Measurements from ENCODE around the gene RASA4B. TPM values are rescaled to one million over a fixed set of nuclear protein-coding genes. Genes with fewer than 3 reads are reported as not detected.

Gene RASA4B
- total RNA-seq, 8 experiments from 2014 or later, result 1.6 to 12.4 (median 5.5) TPM

Other genes with a start within 250 kb of the RASA4B start
- gene SH2B2, start 230.9 kb downstream of the RASA4B start, total RNA-seq, result 1 to 10 TPM; 1.0 to 8.1 (median 4.0) TPM
- gene SPDYE6, start 161.3 kb downstream of the RASA4B start, total RNA-seq, result 1 to 10 TPM in 2 of 8 experiments, under 1 TPM in 6; 0.11 to 10.0 (median 0.40) TPM
- 10 to 100 TPM; 15.2 to 39.6 (median 31.1) TPM for gene PRKRIP1, start 121.4 kb downstream of the RASA4B start, total RNA-seq
- 10 to 100 TPM in 6 of 8 experiments, 1 to 10 TPM in 2; 5.4 to 45.0 (median 21.4) TPM for gene ORAI2, start 84.2 kb downstream of the RASA4B start, total RNA-seq
- 10 to 100 TPM in 6 of 8 experiments, 1 to 10 TPM in 2; 6.9 to 16.7 (median 10.7) TPM for gene ALKBH4, start 52.9 kb downstream of the RASA4B start, total RNA-seq
- 10 to 100 TPM in 7 of 8 experiments, 1 to 10 TPM in 1; 9.1 to 23.5 (median 17.9) TPM for gene LRWD1, start 52.8 kb downstream of the RASA4B start, total RNA-seq
- gene POLR2J, start 38.9 kb downstream of the RASA4B start, total RNA-seq, result 10 to 100 TPM; 37.3 to 78.3 (median 53.6) TPM
- 10 to 100 TPM in 2 of 8 experiments, under 1 TPM in 3, not detected in 3; 0.23 to 26.2 (median 0.43) TPM for gene UPK3BL2, start 25.9 kb upstream of the RASA4B start, total RNA-seq
- 1 to 10 TPM in 2 of 8 experiments, under 1 TPM in 2, not detected in 4; 0.11 to 7.2 (median 2.9) TPM for gene SPDYE2, start 33.4 kb upstream of the RASA4B start, total RNA-seq
- 100 to 1,000 TPM in 1 of 8 experiments, 10 to 100 TPM in 5, 1 to 10 TPM in 2; 6.5 to 111 (median 14.0) TPM for gene POLR2J3, start 54.8 kb upstream of the RASA4B start, total RNA-seq
- gene RASA4, start 99.0 kb upstream of the RASA4B start, total RNA-seq, result 10 to 100 TPM in 3 of 8 experiments, 1 to 10 TPM in 5; 1.7 to 19.1 (median 8.6) TPM
- gene UPK3BL1, start 125.0 kb upstream of the RASA4B start, total RNA-seq, result 10 to 100 TPM in 5 of 8 experiments, 1 to 10 TPM in 3; 5.7 to 37.1 (median 11.0) TPM
- gene SPDYE2B, start 132.5 kb upstream of the RASA4B start, total RNA-seq, result 1 to 10 TPM in 2 of 8 experiments, under 1 TPM in 1, not detected in 5; 0.11 to 2.6 (median 2.0) TPM
- 10 to 100 TPM in 1 of 8 experiments, 1 to 10 TPM in 4, under 1 TPM in 3; 0.43 to 13.7 (median 1.6) TPM for gene POLR2J2, start 153.9 kb upstream of the RASA4B start, total RNA-seq
- gene FAM185A, start 231.2 kb upstream of the RASA4B start, total RNA-seq, result 10 to 100 TPM in 3 of 8 experiments, 1 to 10 TPM in 5; 5.9 to 15.1 (median 9.1) TPM

Measured in motor neuron (in vitro differentiated cells).